SJSA1 (cell line): ENCODE results near the gene PPP2R2B. TPM values are rescaled to one million over a fixed set of nuclear protein-coding genes. Genes with fewer than 3 reads are reported as not detected.

ENCODE experiments used
- DNase-seq, 2 experiments: peaks; one replicate each; pipeline ENCODE4 v3.0.0-alpha.2; 2015 to 2020; ENCODE audit warnings: low spot score in 2 of 2, low read depth in 1 of 2
- H3K27ac ChIP-seq: fragments of 250-450 bp; sonication (Bioruptor Pico); 2 replicates; pipeline ENCODE4 v1.5.1; 2020; ENCODE audit warnings: mild to moderate bottlenecking, moderate library complexity
- H3K27me3 ChIP-seq: fragments of 250-450 bp; sonication (Bioruptor Pico); replicated peaks from 2 replicates; pipeline ENCODE4 v1.5.1; 2020; ENCODE audit warnings: mild to moderate bottlenecking, moderate library complexity
- H3K36me3 ChIP-seq: fragments of 250-450 bp; sonication (Bioruptor Pico); 2 replicates; pipeline ENCODE4 v1.5.1; 2020; ENCODE audit warnings: mild to moderate bottlenecking
- H3K4me1 ChIP-seq: fragments of 250-450 bp; sonication (Bioruptor Pico); replicated peaks from 2 replicates; pipeline ENCODE4 v1.6.1; 2021; ENCODE audit warnings: mild to moderate bottlenecking
- H3K4me3 ChIP-seq: fragments of 250-450 bp; sonication (Bioruptor Pico); 2 replicates; pipeline ENCODE4 v1.5.1; 2020; ENCODE audit warnings: mild to moderate bottlenecking
- H3K9me3 ChIP-seq: fragments of 250-450 bp; sonication (Bioruptor Pico); replicated peaks from 2 replicates; pipeline ENCODE4 v1.5.1; 2020; ENCODE audit warnings: mild to moderate bottlenecking
- total RNA-seq: library from RNA; depleted of rRNA; stranded (reverse); fragments of >200 nt; shearing (Covaris generic); gene quantifications from 2 replicates; pipeline ENCODE4 v1.2.3, GENCODE V29; 2014

PPP2R2B gene
- total RNA-seq, 1 experiment from 2014 or later: 0.13 TPM

DNA sequence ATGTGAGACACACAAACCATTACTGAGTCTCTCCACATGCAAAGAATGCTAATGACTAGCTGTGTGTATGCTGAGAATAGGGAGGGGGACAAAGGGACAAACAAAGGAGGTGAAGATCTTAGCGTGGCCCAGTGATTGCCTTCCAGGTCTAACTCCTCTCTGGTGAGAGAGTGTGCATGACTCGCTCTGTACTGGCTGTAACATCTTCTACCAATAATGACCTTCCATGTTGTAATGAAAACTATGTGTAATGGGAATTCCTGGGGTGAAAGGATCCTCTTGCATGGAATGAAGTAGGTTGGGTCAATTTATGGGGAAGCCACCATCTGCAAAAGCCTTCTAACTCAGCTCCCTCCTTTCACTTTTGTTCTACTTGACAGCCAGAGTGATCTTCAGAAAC lies 338.1 kb downstream of the PPP2R2B start:
- DNase-seq: no peak
- Histone ChIP-seq H3K27me3 (no peaks in the 10 kb centered on the region), H3K9me3 (no peaks in the 10 kb centered on the region), H3K36me3 (no peaks in the 10 kb centered on the region), H3K4me3 (no peak overlapping the region), H3K27ac (no peak overlapping the region), H3K4me1 (no peaks in the 10 kb centered on the region)

- Histone ChIP-seq H3K4me3 (no peak overlapping the region), H3K36me3 (no peaks in the 10 kb centered on the region), H3K27ac (no peak overlapping the region), H3K27me3 (no peaks in the 10 kb centered on the region), H3K4me1 (no peaks in the 10 kb centered on the region), H3K9me3 (no peaks in the 10 kb centered on the region)
- DNase-seq: no peak
These were observed 338.6 kb downstream of the PPP2R2B start for GRCh38 chr5:146539973-146540372.

DNA sequence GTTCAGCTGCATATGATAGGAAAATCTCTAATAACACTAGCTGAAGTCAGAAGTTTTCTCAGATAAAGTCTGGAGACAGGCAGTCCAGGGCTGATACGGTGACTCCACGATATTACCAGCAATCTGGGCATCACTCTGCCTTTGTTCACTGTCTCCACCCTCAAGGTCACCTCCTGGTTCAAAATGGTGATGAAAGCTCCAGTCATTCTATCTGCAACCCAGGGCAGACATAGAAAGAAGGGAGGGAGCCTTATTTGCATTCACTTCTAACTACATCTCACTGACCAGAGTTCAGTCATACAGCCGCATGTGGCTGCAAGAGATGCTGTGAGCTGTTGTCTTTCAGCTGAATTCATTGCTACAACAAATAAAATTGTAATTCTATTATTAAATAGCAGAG lies 340.1 kb downstream of the PPP2R2B start:
- Histone ChIP-seq H3K27me3 (no peaks in the 10 kb centered on the region), H3K4me1 (no peaks in the 10 kb centered on the region), H3K4me3 (no peak overlapping the region), H3K27ac (no peak overlapping the region), H3K9me3 (no peaks in the 10 kb centered on the region), H3K36me3 (no peaks in the 10 kb centered on the region)
- DNase-seq: no peak

DNA sequence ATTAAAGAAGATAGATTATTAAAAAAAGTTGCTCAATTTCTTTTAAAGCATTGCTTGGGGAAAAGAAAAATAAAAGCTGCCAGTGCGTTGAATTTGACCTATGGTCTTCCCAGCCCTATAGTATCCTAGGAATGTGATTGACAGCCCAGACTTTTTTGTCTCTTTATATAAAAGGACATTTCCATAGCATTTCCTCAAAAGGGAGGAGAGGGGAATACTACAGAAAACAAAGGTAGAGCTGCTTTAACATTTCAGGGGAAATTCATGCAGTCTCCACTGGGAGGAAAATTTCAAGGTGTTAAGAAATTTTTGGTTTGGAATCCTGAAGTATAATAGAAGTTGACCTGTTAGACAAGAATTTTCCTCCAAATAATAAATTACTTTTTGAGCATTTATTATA lies 344.7 kb downstream of the PPP2R2B start:
- no peak for DNase-seq
- Histone ChIP-seq H3K27me3 (no peaks in the 10 kb centered on the region), H3K9me3 (no peaks in the 10 kb centered on the region), H3K27ac (no peak overlapping the region), H3K36me3 (no peaks in the 10 kb centered on the region), H3K4me3 (no peak overlapping the region), H3K4me1 (no peaks in the 10 kb centered on the region)

DNA sequence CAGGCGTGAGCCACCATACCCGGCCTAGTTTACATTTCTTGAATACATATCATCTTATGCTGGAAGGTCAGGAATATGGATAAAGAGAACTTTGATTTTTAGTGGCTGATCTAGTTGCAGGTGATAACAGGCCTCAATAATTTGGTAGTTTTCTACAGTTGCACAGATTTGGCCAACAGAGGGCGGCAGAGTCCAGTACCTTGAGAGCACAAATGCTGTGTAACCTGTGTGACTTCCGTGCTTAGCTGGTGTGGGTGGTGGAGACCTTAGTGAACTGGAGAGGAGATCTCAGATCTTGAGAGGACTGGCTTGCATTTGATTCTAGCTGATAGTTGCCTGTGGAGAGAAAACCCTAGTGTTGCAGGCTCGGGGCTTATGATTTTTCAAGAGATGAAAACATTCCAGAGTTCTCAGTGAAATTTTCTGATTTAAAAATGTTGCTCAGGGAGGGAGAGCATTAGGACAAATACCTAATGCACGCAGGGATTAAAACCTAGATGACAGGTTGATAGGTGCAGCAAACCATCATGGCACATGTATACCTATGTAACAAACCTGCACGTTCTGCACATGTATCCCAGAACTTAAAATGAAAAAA lies 345.2 kb downstream of the PPP2R2B start:
- peak; percentile 37 to 66 for DNase-seq
- H3K27ac ChIP-seq: no peak overlapping the region
- H3K9me3 ChIP-seq: no peaks in the 10 kb centered on the region
- H3K27me3 ChIP-seq: no peaks in the 10 kb centered on the region
- no peak overlapping the region for H3K4me3 ChIP-seq
- H3K36me3 ChIP-seq: no peaks in the 10 kb centered on the region
- no peaks in the 10 kb centered on the region for H3K4me1 ChIP-seq
